EH (cell line): ENCODE data around the gene HIF1AN.
"Not testable (repeated sequence)": the region's sequence is repeated elsewhere in the genome, so short reads cannot be mapped to it uniquely, and the experiment has no call there.

ENCODE experiments used
- DNase-seq: peaks from one replicate; pipeline ENCODE4 v3.0.0-alpha.2; 2015; ENCODE audit warnings: low read depth

The HIF1AN gene

DNA sequence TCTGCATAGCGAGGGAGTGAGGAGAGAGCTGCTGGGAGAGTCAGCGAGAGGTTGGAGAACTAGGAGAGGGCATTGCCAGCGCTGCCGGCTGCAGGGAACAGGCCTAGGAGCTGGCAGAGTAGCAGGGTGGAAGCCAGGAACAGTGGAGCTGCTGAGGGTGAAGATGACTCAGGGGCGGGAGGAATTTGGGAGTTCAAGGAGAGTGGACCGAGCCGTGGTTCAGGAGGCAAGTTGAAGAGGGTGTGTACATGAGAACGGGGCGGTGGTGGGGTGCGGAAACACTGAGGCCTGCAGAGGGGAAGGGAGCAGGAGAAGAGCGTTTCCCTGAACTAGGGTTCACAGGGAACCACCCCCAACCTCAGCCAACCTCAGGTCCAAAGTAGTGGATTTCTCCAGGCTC, 31.5 kb downstream of the HIF1AN start:
- DNase-seq, result peak; percentile 17

DNA sequence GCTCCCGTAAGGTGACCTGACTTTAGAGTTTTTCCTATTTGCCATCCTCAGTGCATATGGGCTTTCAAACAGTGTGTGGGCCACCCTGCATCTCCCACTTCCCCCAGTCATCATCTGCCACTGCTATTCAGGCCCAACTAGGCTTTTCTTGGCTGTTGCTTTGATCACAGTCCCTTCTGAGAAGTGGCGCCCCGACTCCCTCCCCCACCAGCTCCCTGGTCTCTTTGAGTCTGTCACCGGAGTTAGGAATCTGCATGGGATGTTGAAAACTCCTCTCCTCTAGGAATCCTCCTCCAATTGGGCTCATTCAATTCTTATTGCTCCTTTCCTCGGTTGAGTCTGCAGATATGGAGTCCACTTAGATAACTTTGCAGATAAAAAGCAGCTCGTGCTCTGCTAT, 32.1 kb downstream of the HIF1AN start:
- no peak for DNase-seq

DNA sequence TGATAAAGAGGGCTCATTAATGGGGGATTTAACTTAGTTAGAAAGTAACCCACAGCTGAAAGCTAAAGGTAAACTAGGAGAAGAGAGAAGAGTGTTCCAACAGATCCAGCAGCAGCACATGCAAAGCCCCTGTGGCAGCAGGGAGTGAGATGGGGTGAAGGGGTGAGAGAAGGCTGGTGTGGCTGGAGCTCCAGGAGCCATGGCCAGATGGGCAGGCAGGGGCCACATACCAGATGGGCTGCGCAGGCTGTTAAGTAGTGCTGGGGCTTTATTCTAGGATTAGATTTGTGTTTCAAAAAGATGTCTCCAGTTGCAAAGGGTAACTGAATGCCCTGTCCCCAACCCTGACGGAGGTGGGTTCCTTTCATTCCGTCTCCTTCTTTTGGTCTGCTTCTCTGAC, 33.2 kb downstream of the HIF1AN start:
- no peak for DNase-seq

DNA sequence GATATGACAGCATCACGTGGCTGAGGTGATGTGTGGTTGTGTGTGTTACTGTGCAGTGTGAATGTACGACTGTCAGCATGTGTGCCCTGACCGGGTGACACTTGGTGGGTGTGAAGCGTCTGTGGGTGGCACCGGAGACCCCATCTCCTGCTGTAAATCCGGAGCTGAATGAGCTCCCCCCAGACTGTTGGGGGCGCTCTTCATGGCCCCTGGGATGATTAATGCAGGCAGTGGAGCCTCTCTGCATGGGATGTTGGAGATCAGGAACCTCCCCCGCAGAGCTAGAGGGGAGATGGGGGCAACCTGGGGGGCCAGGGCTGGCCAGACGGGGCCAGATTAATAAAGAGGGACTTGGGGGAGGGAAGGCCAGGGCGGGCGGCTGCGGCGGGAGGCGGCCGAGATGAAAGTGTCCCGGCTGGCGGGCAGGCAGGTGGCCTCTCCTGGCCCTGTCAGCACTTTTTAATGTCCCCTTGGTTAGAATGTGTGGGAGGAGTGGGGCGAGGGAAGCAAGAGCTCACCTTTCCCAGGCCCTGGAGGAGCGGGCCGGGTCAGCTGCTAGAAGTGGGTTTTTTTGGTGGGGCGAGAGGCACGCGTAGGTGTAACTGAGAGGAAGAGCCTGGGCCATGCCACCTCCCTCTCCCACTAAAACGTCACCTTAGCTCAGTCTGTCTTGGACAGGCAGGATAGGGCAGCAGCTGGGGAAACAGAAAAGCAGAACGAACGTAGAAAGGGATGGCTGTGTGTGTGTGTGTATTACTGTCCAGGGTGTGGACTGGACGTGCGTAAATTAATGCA, 34.1 kb downstream of the HIF1AN start:
- no peak for DNase-seq

DNA sequence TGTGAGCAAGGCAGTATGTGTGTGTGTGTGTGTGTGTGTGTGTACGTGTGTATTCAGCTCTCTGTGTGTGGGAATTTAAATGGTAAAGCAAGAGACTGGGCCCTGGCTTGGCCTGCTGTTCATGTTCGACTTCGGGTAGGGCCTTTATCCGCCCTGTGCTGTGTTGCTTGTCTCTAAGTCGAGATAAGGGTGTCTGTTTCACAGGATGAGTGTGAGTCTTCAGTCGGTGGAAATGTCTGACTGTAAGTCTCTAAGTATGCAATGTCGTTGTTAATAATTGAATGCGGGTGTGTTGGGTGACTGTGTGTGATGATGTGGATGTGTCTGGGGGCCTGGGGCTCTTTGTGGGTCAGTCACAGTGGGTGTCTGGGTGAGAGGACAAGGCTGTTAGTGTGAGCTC, 34.8 kb downstream of the HIF1AN start:
- no peak for DNase-seq

DNA sequence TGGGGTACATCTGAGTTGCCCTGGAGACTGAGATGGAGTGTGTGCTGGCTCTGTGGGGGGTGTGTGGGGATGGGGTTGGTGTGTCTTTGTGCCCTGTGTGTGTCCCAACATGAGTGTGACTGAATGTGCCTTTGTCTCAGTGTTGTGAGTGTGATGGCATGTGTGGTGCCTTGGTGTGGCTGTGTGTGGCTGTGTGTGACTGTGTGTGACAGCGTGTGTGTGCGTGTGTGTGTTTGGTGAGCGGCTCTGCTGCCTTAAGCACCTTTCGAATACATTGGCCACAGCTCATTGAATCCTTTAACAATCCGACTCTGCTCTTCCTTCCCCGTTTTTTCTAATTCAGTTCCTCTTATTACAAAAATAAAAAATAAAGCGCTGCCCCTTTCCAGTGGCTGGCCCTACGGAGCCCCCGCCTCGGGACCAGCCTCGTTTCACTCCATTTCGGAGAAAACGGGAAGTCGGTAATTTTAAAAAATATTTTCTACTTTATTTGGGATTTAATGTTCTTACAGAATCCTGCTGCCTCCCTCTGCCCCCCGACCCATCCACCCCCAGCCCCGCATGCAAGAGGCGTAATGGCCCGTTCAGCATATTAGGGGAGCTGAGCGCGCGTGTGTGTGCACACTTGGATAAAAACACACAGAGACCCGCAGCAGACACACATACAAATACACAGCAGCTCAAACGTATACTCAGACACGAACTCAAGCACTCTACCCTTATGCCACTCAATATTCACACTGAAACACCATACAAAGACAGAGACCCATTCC, 35.5 kb downstream of the HIF1AN start:
- no peak for DNase-seq

DNA sequence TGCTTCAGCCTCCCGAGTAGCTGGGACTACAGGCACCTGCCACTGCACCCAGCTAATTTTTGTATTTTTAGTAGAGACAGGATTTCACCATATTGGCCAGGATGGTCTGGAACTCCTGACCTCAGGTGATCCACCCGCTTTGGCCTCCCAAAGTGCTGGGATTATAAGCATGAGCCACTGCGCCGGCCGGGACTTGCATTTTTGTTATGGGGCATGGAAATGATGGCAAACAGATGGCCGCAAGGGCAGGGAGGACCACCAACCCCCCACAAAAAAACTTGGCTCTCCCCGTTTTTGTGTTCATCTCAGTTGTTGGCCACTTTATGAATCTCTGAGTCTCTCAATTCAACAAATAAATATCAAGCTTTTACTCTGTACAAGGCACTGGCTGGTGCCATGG, 39.4 kb downstream of the HIF1AN start:
- DNase-seq, result not testable (repeated sequence)

DNA sequence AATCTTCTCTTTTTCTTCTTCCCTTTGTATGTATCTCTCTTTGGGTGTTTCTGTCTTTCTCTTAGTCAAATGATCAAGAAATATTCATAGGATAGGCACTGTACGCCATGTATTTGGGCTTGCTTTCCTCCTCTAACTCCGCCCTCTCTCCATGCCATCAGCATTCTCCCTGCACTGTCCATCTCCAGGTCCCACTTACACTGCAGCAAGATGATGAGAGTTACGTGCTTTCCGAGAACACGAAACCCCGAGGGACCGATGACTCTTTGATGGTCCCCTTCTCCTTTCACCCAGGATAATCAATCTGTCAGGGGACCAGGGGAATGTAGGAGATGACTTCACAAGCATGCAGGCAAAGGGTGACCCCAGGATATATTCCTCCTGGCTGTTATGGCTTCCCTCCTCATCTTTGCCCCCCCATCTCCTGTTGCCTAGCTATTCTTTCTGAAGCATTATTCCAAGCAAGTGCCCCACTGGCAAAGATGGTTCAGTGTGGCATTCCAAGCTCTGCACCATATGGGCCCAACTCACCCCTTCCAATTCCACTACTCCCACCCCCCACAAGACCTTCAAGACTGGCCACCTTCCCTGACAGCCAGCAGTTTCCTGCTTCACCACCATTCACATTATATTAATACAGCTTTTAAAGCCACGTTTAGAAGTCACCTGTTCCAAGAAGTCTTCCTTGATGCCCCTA, 40.0 kb downstream of the HIF1AN start:
- DNase-seq, result no peak

DNA sequence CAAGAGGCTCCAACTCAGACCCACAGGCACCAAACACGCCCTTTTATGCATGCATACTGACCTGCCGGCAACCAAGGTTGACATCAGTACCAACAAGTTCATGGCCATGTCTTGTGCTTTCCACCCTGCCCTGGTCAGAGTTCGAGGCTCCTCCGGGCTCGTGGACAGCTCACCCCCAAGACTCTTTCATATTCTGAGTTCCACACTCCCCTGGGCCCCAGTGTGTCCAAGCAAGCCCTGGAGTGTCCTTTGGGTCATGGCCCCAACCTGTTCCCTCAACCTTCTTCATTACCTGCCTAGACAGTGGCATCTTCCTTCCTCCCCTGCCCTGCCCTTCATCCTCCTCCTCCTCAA, 40.5 kb downstream of the HIF1AN start:
- DNase-seq, result no peak

DNA sequence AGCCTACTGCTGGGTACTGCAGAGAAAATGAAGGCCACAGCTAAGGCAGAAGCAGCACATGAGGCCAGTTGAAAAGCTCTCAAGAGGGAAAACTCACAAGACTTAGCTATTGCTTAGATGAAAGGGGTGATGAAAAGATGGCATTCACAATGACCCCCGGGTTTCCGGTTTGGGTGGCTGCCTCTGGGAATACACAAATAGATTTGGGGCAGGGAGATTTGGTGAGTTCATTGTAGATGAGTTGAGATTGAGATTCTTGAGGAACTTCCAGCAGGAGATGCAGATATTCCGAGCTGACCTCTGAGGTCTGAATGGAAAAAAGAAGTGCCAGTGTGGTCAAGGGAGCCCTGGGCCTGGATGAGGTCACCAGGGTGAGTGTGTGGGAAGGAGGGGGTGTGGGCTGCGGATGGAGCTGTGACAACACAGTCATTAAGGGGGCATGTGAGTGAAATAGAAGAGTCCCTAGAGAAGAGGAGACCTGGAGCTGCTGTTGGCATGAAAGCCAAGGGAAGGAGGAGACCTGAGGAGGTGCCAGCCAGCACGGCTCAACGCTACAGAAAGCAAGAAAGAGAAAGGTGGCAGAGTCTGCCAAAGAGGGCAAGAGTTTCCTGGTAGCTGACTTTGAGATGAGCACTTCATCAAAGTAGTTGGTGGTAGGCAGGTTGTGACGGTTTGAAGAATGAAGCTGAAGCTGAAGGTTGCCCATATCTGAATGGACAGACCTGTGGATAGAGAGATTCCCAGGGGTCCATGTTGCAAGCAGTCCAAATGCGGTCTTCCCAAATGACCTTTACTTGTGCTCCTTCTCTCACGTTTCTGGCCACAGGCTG, 43.7 kb downstream of the HIF1AN start:
- DNase-seq, result no peak

DNA sequence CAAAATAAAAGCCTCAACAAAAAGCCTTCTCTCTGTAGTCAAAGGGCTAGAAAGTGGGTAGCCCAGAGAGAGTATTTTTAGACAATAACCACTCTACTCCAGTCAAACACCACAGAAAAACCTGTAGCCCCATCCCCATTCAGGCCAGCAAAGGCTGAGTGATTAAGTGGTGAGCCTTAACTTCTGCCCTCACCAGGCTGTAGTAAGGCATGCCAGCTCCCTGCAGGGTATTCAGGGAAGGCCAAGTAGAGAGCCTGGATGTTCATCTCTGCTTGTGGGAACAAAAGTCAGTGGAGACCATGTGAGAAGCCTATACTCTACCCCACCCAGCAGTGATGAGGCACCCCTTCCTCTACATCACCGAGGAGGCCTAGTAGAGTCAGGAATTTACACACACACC, 51.2 kb downstream of the HIF1AN start:
- DNase-seq, result no peak

DNA sequence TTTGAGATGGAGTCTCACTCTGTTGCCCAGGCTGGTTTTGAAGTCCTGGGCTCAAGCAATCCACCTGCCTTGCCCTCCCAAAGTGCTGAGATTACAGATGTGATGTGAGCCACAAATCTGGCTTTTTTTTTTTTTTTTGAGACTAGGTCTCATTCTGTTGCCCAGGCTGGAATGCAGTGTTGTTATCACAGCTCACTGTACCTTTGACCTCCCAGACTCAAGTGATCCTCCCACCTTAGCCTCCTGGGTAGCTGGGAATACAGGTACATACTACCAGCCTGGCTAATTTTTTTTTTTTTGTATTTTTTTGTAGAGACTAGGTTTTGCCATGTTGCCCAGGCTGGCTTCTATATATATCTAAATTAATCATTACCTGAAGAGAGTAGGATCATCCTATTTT, 62.4 kb downstream of the HIF1AN start:
- no peak for DNase-seq

DNA sequence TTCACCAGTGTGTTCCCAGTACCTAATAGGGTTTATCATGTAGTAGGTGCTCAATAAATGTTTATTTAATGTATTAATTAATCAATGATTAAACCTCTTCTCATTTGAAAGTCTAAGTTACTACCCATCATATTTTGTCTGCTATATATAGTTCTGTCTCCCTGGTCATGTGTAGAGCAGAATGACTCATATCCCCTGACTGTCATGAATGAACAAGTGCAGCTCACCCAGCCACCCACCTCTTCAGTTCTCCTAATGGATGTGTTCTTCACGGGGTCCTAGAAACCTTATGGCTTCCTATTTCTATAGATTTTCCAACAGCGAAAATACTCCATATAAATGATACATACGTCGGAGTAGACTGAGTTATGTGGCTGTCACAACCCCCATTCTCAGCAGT, 64.5 kb downstream of the HIF1AN start:
- DNase-seq, result peak; percentile 6

DNA sequence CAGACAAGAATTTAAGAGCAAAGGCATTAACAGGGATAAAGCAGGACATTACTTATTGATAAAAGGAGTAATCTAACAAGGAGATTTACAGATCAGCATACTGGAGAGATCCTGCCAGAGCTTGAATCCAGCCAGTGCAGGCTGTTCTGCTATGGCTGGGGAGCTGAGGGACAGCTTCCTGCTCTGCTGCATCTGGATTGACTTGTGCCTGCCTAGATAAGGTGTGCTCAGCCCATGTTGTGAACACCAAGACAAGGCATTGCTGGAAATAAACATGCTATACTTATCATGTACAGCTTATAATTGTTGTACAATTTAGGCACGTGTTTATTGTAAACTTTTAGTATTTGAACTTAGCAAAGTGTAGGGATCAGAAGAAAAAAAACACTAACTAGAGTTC, 71.7 kb downstream of the HIF1AN start:
- DNase-seq, result no peak
